Hepatocyte (in vitro differentiated cells): ENCODE results near the gene GNAO1. TPM values are rescaled to one million over a fixed set of nuclear protein-coding genes. Genes with fewer than 3 reads are reported as not detected.

Experiments used
- DNase-seq: peaks from one replicate; pipeline ENCODE4 v3.0.0-alpha.2; 2016; ENCODE audit warnings: low spot score
- H2AFZ ChIP-seq: fragments of 200-600 bp; sonication (generic); 2 replicates; pipeline ENCODE4 v1.6.0; 2016; ENCODE audit warnings: antibody characterized with exemption, mild to moderate bottlenecking
- H3K27ac ChIP-seq: fragments of 200-600 bp; sonication (generic); 2 replicates; pipeline ENCODE4 v1.5.1; 2016; ENCODE audit warnings: mild to moderate bottlenecking
- H3K27me3 ChIP-seq: fragments of 200-600 bp; sonication (generic); 2 replicates; pipeline ENCODE4 v1.6.1; 2016
- H3K36me3 ChIP-seq: fragments of 200-600 bp; sonication (generic); replicated peaks from 2 replicates; pipeline ENCODE4 v1.5.1; 2016; ENCODE audit warnings: low read depth; ENCODE audit not compliant: insufficient read depth
- H3K4me1 ChIP-seq: fragments of 200-600 bp; sonication (generic); 2 replicates; pipeline ENCODE4 v1.5.1; 2016; ENCODE audit warnings: mild to moderate bottlenecking, moderate library complexity; ENCODE audit not compliant: insufficient read depth
- H3K4me2 ChIP-seq: fragments of 200-600 bp; sonication (generic); 2 replicates; pipeline ENCODE4 v1.6.0; 2016
- H3K4me3 ChIP-seq: fragments of 200-600 bp; sonication (generic); 2 replicates; pipeline ENCODE4 v1.5.1; 2016; ENCODE audit warnings: mild to moderate bottlenecking
- H3K79me2 ChIP-seq: fragments of 200-600 bp; sonication (generic); 2 replicates; pipeline ENCODE4 v1.6.0; 2017; ENCODE audit warnings: mild to moderate bottlenecking
- H3K9me2 ChIP-seq: fragments of 200-600 bp; sonication (generic); replicated peaks from 2 replicates; pipeline ENCODE4 v1.6.0; 2017; ENCODE audit warnings: mild to moderate bottlenecking; ENCODE audit not compliant: insufficient read depth
- H3K9me3 ChIP-seq: fragments of 200-600 bp; sonication (generic); 2 replicates; pipeline ENCODE4 v1.5.1; 2016; ENCODE audit warnings: low read depth, mild to moderate bottlenecking
- H4K20me1 ChIP-seq: fragments of 200-600 bp; sonication (generic); 2 replicates; pipeline ENCODE4 v1.6.0; 2016; ENCODE audit warnings: mild to moderate bottlenecking; ENCODE audit not compliant: insufficient read depth, poor library complexity, severe bottlenecking
- CTCF ChIP-seq: fragments of 200-600 bp; sonication (generic); IDR thresholded peaks from 2 replicates; pipeline ENCODE4 v1.5.1; 2016; ENCODE audit warnings: antibody characterized with exemption, mild to moderate bottlenecking; ENCODE audit not compliant: poor library complexity
- EZH2 ChIP-seq: fragments of 200-600 bp; sonication (generic); IDR thresholded peaks from 2 replicates; pipeline ENCODE4 v1.6.1; 2016; ENCODE audit warnings: antibody characterized with exemption, mild to moderate bottlenecking, borderline replicate concordance
- EZH2phosphoT487 ChIP-seq: fragments of 200-600 bp; sonication (generic); IDR thresholded peaks from one replicate; pipeline ENCODE4 v1.6.1; 2018; ENCODE audit warnings: antibody characterized with exemption, mild to moderate bottlenecking, low read depth, moderate library complexity; ENCODE audit not compliant: unreplicated experiment, severe bottlenecking
- WGBS: methylation state at CpG from one replicate; pipeline ENCODE4 v1.1.6; 2016; ENCODE audit warnings: low lambda C conversion rate; ENCODE audit errors: missing lambda C conversion rate; 5-methylcytosine and 5-hydroxymethylcytosine counted together
- polyA plus RNA-seq: library from polyadenylated mRNA; unstranded; fragments of >200 nt; fragmentation: Nextera tagmentation; extraction: Ambion mirVana; gene quantifications from 2 replicates; pipeline ENCODE4 v1.2.1, GENCODE V29; 2016
- total RNA-seq: library from RNA; depleted of rRNA; stranded (reverse); fragments of >200 nt; gene quantifications from 2 replicates; pipeline ENCODE4 v1.2.3, GENCODE V29; 2014

Gene GNAO1
- total and polyA plus RNA-seq, 2 experiments from 2014 or later, result 0.77 to 2.2 TPM

DNA sequence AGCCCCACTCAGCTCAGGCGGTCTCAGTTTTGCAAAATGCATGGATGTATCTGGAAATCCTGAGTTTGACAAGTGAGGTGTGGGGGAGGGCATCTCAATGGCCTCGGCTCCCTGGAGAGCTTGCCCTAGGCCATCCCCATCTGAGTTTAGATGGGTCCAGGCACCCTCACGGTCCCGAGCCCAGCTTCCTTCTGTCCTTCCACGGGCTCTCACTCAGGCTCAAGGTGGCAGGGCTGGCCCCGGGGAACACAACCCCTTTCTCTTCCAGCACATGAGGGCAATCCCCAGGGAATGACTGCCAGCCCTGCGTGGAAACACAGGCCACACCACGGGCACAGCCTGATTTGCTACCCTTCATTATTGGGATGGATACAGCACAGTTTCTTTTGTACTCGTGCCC is 175.7 kb downstream of the GNAO1 start:
- WGBS, result 93% methylated on average over 9 of the region's 9 CpGs
- Histone ChIP-seq H3K27ac (no peak overlapping the region), H3K9me2 (no peaks in the 10 kb centered on the region), H3K4me2 (no peak overlapping the region), H3K36me3 (peaks cover 3% of the 10 kb centered on the region), H3K27me3 (no peaks in the 10 kb centered on the region), H3K9me3 (no peaks in the 10 kb centered on the region), H4K20me1 (no peaks in the 10 kb centered on the region), H3K4me1 (peaks cover 22% of the 10 kb centered on the region), H3K79me2 (peaks cover 5% of the 10 kb centered on the region), H2AFZ (no peak overlapping the region), H3K4me3 (no peak overlapping the region)
- no peak for TF ChIP-seq EZH2
- TF ChIP-seq EZH2phosphoT487, result no peak
- no peak for TF ChIP-seq CTCF
- DNase-seq, result peak; percentile 2

DNA sequence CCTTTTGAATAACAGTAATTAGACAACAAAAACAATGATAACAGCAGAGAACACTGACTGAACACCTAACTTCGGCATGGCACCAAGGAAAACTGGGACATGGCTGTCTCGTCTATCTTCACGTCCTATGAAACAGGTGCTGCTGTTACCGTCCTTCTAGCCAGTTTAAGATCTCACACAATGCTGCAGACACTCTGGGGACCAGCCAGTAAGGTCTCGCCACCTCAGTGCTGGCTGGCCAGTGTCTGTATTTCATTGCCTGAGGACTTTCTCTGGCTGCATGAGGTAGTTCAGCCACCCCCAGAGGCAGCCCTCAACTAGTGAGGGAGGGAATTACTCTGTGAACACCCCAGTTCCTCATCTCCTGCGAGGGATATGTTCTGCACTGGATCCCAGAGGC is 176.5 kb downstream of the GNAO1 start:
- Histone ChIP-seq H3K27ac (no peak overlapping the region), H3K9me3 (no peaks in the 10 kb centered on the region), H3K27me3 (no peaks in the 10 kb centered on the region), H3K4me3 (no peak overlapping the region), H3K36me3 (peaks cover 3% of the 10 kb centered on the region), H2AFZ (no peak overlapping the region), H3K4me1 (peaks cover 26% of the 10 kb centered on the region), H3K79me2 (peaks cover 5% of the 10 kb centered on the region), H3K9me2 (no peaks in the 10 kb centered on the region), H4K20me1 (no peaks in the 10 kb centered on the region), H3K4me2 (no peak overlapping the region)
- TF ChIP-seq CTCF (no peak), EZH2 (no peak), EZH2phosphoT487 (no peak)
- no peak for DNase-seq
- 92% methylated on average over 6 of the region's 6 CpGs for WGBS

DNA sequence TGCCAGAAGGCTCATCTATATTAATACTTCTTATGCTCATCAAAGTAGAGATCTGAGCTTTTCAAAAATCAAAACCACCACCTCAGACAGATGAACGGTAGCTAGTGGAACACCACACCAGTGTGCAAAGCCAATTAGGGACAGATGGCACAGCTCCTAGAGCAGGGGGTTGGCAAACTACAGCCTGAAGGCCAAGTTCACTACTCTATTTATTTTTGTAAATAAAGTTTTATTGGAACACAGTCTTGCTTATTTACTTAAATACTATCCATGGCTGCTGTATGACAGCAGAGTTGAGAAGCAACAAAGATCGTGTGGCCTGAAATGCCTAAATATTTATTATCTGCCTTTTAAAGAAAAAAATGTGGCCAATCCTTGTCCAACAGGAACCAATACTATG is 177.3 kb downstream of the GNAO1 start:
- TF ChIP-seq CTCF (no peak), EZH2 (no peak), EZH2phosphoT487 (no peak)
- H3K79me2 ChIP-seq, result peaks cover 5% of the 10 kb centered on the region

GRCh38 chr16:56369202-56369601 is 177.9 kb downstream of the GNAO1 start:
- no peak overlapping the region for H3K4me2 ChIP-seq
- WGBS, result 95% methylated on average over 5 of the region's 5 CpGs
- H4K20me1 ChIP-seq, result no peaks in the 10 kb centered on the region
- no peaks in the 10 kb centered on the region for H3K9me2 ChIP-seq
- H3K4me1 ChIP-seq, result peaks cover 32% of the 10 kb centered on the region
- no peak overlapping the region for H3K27ac ChIP-seq
- peaks cover 5% of the 10 kb centered on the region for H3K79me2 ChIP-seq
- no peaks in the 10 kb centered on the region for H3K9me3 ChIP-seq
- no peak overlapping the region for H3K4me3 ChIP-seq
- TF ChIP-seq EZH2phosphoT487 (no peak), EZH2 (no peak), CTCF (no peak)
- no peak overlapping the region for H2AFZ ChIP-seq
- DNase-seq, result no peak
- peaks cover 3% of the 10 kb centered on the region for H3K36me3 ChIP-seq
- no peaks in the 10 kb centered on the region for H3K27me3 ChIP-seq

More for the DNA sequence above, 177.3 kb downstream of the GNAO1 start:
- Histone ChIP-seq H3K36me3 (peaks cover 3% of the 10 kb centered on the region), H2AFZ (no peak overlapping the region), H3K27ac (no peak overlapping the region), H3K4me1 (peaks cover 32% of the 10 kb centered on the region), H3K4me2 (no peak overlapping the region), H3K9me2 (no peaks in the 10 kb centered on the region), H4K20me1 (no peaks in the 10 kb centered on the region), H3K27me3 (no peaks in the 10 kb centered on the region), H3K4me3 (no peak overlapping the region), H3K9me3 (no peaks in the 10 kb centered on the region)
- no peak for DNase-seq
- WGBS, result 91% methylated on average over 2 of the region's 2 CpGs
